SU-DHL-6 (cell line): ENCODE results near the gene SP140L.

Source experiments
- EZH2phosphoT487 ChIP-seq: fragments of 200-600 bp; sonication (generic), shearing (Covaris generic); conservative IDR thresholded peaks from 2 replicates; pipeline ENCODE4 v1.6.1; 2018; ENCODE audit warnings: mild to moderate bottlenecking, antibody characterized with exemption, low read length, moderate library complexity, mixed read lengths
- TF ChIP-seq, protein P1 (sequence below): fragments of 200-600 bp; sonication (generic); IDR thresholded peaks from one replicate; pipeline ENCODE4 v1.5.1; 2017; ENCODE audit warnings: antibody characterized with exemption, mild to moderate bottlenecking, low read length, moderate library complexity; ENCODE audit not compliant: insufficient read depth, poor library complexity, severe bottlenecking

DNA sequence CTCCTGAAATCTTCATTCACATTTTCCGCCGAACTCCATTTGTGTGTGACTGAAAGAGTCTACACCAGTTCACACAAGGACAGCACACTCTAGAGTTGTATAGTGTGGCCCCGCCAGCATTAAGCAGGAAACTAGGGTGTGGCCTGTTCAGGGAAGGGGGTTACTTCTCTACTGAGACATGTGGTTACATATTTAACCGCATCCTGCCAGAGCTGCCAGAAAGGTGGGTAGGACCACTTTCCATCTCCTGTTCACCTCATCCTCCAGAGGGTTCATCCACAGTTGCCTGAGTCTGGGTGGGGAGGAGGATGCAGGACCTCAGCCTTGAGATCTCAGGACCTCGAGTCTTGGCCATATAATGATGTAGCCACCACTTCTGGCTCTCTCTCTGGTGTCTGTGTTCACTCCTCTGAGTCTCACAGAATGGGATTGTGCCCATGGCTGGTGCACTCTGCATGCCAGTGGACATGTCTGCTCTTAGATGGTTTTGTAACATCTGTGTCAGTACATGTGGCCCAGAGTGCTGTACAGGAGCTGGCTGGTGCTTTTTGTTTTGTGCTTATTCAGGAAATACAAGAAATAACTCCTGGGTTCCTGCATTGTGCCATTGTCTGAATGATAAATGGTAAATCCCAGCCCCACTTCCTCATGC, 7.7 kb upstream of the SP140L start:
- TF ChIP-seq, protein P1, sequence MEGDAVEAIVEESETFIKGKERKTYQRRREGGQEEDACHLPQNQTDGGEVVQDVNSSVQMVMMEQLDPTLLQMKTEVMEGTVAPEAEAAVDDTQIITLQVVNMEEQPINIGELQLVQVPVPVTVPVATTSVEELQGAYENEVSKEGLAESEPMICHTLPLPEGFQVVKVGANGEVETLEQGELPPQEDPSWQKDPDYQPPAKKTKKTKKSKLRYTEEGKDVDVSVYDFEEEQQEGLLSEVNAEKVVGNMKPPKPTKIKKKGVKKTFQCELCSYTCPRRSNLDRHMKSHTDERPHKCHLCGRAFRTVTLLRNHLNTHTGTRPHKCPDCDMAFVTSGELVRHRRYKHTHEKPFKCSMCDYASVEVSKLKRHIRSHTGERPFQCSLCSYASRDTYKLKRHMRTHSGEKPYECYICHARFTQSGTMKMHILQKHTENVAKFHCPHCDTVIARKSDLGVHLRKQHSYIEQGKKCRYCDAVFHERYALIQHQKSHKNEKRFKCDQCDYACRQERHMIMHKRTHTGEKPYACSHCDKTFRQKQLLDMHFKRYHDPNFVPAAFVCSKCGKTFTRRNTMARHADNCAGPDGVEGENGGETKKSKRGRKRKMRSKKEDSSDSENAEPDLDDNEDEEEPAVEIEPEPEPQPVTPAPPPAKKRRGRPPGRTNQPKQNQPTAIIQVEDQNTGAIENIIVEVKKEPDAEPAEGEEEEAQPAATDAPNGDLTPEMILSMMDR = no peak
- TF ChIP-seq EZH2phosphoT487 = no peak
